HG02678 (cell line): ENCODE measurements around the gene AGR3.
"Not testable (repeated sequence)": the region's sequence is repeated elsewhere in the genome, so short reads cannot be mapped to it uniquely, and the experiment has no call there.

Experiments
- ATAC-seq: cut with Tn5 transposase; IDR thresholded peaks from one replicate; pipeline ENCODE4 v1.9.1; 2021; ENCODE audit warnings: mild to moderate bottlenecking, moderate library complexity; ENCODE audit not compliant: unreplicated experiment

AGR3 gene

GRCh38 chr7:16891874-16892643 lies 10.3 kb upstream of the AGR3 start:
- ATAC-seq, result no peak

GRCh38 chr7:16891338-16891737 lies 9.6 kb upstream of the AGR3 start:
- no peak for ATAC-seq

GRCh38 chr7:16889851-16890415 lies 8.2 kb upstream of the AGR3 start:
- no peak for ATAC-seq

- no peak for ATAC-seq
Measured at GRCh38 chr7:16889305-16889704, 7.5 kb upstream of the AGR3 start.

- no peak for ATAC-seq
Measured at GRCh38 chr7:16883918-16884317, 2.1 kb upstream of the AGR3 start.

- ATAC-seq, result no peak
Measured at GRCh38 chr7:16880554-16880953, 1.2 kb downstream of the AGR3 start.

- ATAC-seq, result no peak
Measured at GRCh38 chr7:16879181-16879580, 2.6 kb downstream of the AGR3 start.

- ATAC-seq, result no peak
Measured at GRCh38 chr7:16875861-16876260, 5.9 kb downstream of the AGR3 start.

- ATAC-seq, result no peak
Measured at GRCh38 chr7:16874066-16874465, 7.7 kb downstream of the AGR3 start.

- no peak for ATAC-seq
Measured at GRCh38 chr7:16867328-16867727, 14.5 kb downstream of the AGR3 start.

- ATAC-seq, result not testable (repeated sequence)
Measured at GRCh38 chr7:16853189-16853588, 28.6 kb downstream of the AGR3 start.

GRCh38 chr7:16851829-16852228 lies 30.0 kb downstream of the AGR3 start:
- ATAC-seq, result no peak

- no peak for ATAC-seq
Measured at GRCh38 chr7:16850614-16851466, 30.9 kb downstream of the AGR3 start.

- ATAC-seq, result no peak
Measured at GRCh38 chr7:16849296-16850148, 32.3 kb downstream of the AGR3 start.

- ATAC-seq, result no peak
Measured at GRCh38 chr7:16847381-16847860, 34.4 kb downstream of the AGR3 start.

- no peak for ATAC-seq
Measured at GRCh38 chr7:16846601-16847165, 35.1 kb downstream of the AGR3 start.

GRCh38 chr7:16845746-16846145 lies 36.0 kb downstream of the AGR3 start:
- no peak for ATAC-seq

- no peak for ATAC-seq
Measured at GRCh38 chr7:16841681-16842080, 40.1 kb downstream of the AGR3 start.

GRCh38 chr7:16840094-16840493 lies 41.7 kb downstream of the AGR3 start:
- ATAC-seq, result no peak

- no peak for ATAC-seq
Measured at GRCh38 chr7:16839646-16840045, 42.1 kb downstream of the AGR3 start.
